NB4 (cell line): ENCODE data around the gene SLC2A1.

Source experiments
- DNase-seq: peaks from one replicate; pipeline ENCODE4 v3.0.0; 2010; ENCODE audit warnings: low read depth
- H3K4me3 ChIP-seq: one replicate; pipeline ENCODE4 v1.5.1; 2011; ENCODE audit warnings: mild to moderate bottlenecking, low read depth, low read length, moderate library complexity
- CTCF ChIP-seq: IDR thresholded peaks from one replicate; pipeline ENCODE4 v1.5.1; 2012; ENCODE audit warnings: low read depth, low read length
- MAX ChIP-seq: IDR thresholded peaks from 2 replicates; pipeline ENCODE4 v1.6.1; 2011; ENCODE audit warnings: low read depth, low read length
- MYC ChIP-seq: IDR thresholded peaks from 2 replicates; pipeline ENCODE4 v1.6.1; 2011; ENCODE audit warnings: low read depth, low read length
- POLR2A ChIP-seq: IDR thresholded peaks from 2 replicates; pipeline ENCODE4 v1.6.1; 2011; ENCODE audit warnings: mild to moderate bottlenecking; ENCODE audit not compliant: insufficient read length; ENCODE audit errors: extremely low read depth

The SLC2A1 gene

GRCh38 chr1:42953182-42954180, 5.2 kb downstream of the SLC2A1 start:
- no peak for TF ChIP-seq MAX
- no peak for TF ChIP-seq MYC
- no peak for TF ChIP-seq CTCF
- H3K4me3 ChIP-seq: no peak overlapping the region
- no peak for DNase-seq

GRCh38 chr1:42952303-42953001, 6.2 kb downstream of the SLC2A1 start:
- H3K4me3 ChIP-seq: no peak overlapping the region
- no peak for DNase-seq
- no peak for TF ChIP-seq MAX
- TF ChIP-seq POLR2A: no peak
- no peak for TF ChIP-seq MYC
- no peak for TF ChIP-seq CTCF

- TF ChIP-seq CTCF (no peak), MAX (no peak), MYC (no peak), POLR2A (no peak)
- no peak overlapping the region for H3K4me3 ChIP-seq
- DNase-seq: no peak
Measured at GRCh38 chr1:42951588-42951987, 7.1 kb downstream of the SLC2A1 start.

GRCh38 chr1:42950116-42950481, 8.6 kb downstream of the SLC2A1 start:
- no peak overlapping the region for H3K4me3 ChIP-seq
- TF ChIP-seq POLR2A (no peak), CTCF (no peak), MYC (no peak), MAX (no peak)
- DNase-seq: no peak

- no peak overlapping the region for H3K4me3 ChIP-seq
- DNase-seq: peak; percentile 37
- TF ChIP-seq CTCF (no peak), POLR2A (no peak), MAX (no peak), MYC (no peak)
Measured at GRCh38 chr1:42949312-42950115, 9.2 kb downstream of the SLC2A1 start.
